Hepatocyte (in vitro differentiated cells): ENCODE measurements around the gene DHRS1.

Experiments
- CTCF ChIP-seq: fragments of 200-600 bp; sonication (generic); IDR thresholded peaks from 2 replicates; pipeline ENCODE4 v1.5.1; 2016; ENCODE audit warnings: antibody characterized with exemption, mild to moderate bottlenecking; ENCODE audit not compliant: poor library complexity
- EZH2 ChIP-seq: fragments of 200-600 bp; sonication (generic); IDR thresholded peaks from 2 replicates; pipeline ENCODE4 v1.6.1; 2016; ENCODE audit warnings: antibody characterized with exemption, mild to moderate bottlenecking, borderline replicate concordance
- EZH2phosphoT487 ChIP-seq: fragments of 200-600 bp; sonication (generic); IDR thresholded peaks from one replicate; pipeline ENCODE4 v1.6.1; 2018; ENCODE audit warnings: antibody characterized with exemption, mild to moderate bottlenecking, low read depth, moderate library complexity; ENCODE audit not compliant: unreplicated experiment, severe bottlenecking

- TF ChIP-seq EZH2 (no peak), CTCF (no peak), EZH2phosphoT487 (no peak)
Measured at GRCh38 chr14:24266344-24267244, 33.0 kb downstream of the DHRS1 start.
